Hepatocyte (in vitro differentiated cells): ENCODE measurements around the gene TRAPPC1.

Experiments
- CTCF ChIP-seq: fragments of 200-600 bp; sonication (generic); IDR thresholded peaks from 2 replicates; pipeline ENCODE4 v1.5.1; 2016; ENCODE audit warnings: antibody characterized with exemption, mild to moderate bottlenecking; ENCODE audit not compliant: poor library complexity
- EZH2 ChIP-seq: fragments of 200-600 bp; sonication (generic); IDR thresholded peaks from 2 replicates; pipeline ENCODE4 v1.6.1; 2016; ENCODE audit warnings: antibody characterized with exemption, mild to moderate bottlenecking, borderline replicate concordance
- EZH2phosphoT487 ChIP-seq: fragments of 200-600 bp; sonication (generic); IDR thresholded peaks from one replicate; pipeline ENCODE4 v1.6.1; 2018; ENCODE audit warnings: antibody characterized with exemption, mild to moderate bottlenecking, low read depth, moderate library complexity; ENCODE audit not compliant: unreplicated experiment, severe bottlenecking

GRCh38 chr17:7893187-7893880 lies 38.4 kb downstream of the TRAPPC1 start:
- no peak for TF ChIP-seq EZH2phosphoT487
- TF ChIP-seq CTCF = no peak
- TF ChIP-seq EZH2 = no peak
